ENCODE data around the gene PPIL1.
"Not testable (repeated sequence)": the region's sequence is repeated elsewhere in the genome, so short reads cannot be mapped to it uniquely, and the experiment has no call there.

The PPIL1 gene

GRCh38 chr6:36817176-36817817 is 57.3 kb downstream of the PPIL1 start:
- no peak for DNase-seq (ENCODE audit: low read depth, low spot score)

GRCh38 chr6:36815962-36816735 is 58.5 kb downstream of the PPIL1 start:
- no peak for DNase-seq (ENCODE audit: low read depth, low spot score)

GRCh38 chr6:36814249-36814648 is 60.4 kb downstream of the PPIL1 start:
- no peak for DNase-seq (ENCODE audit: low read depth, low spot score)

GRCh38 chr6:36813526-36813925 is 61.1 kb downstream of the PPIL1 start:
- DNase-seq (ENCODE audit: low read depth, low spot score) = no peak

- DNase-seq (ENCODE audit: low read depth, low spot score) = not testable (repeated sequence)
Measured at GRCh38 chr6:36813047-36813446, 61.6 kb downstream of the PPIL1 start.

- peak; percentile 34 for DNase-seq (ENCODE audit: low read depth, low spot score)
Measured at GRCh38 chr6:36809941-36810803, 64.4 kb downstream of the PPIL1 start.

GRCh38 chr6:36809156-36809555 is 65.4 kb downstream of the PPIL1 start:
- no peak for DNase-seq (ENCODE audit: low read depth, low spot score)

GRCh38 chr6:36808634-36809033 is 66.0 kb downstream of the PPIL1 start:
- no peak for DNase-seq (ENCODE audit: low read depth, low spot score)

GRCh38 chr6:36807750-36808149 is 66.9 kb downstream of the PPIL1 start:
- DNase-seq (ENCODE audit: low read depth, low spot score) = peak; percentile 70

GRCh38 chr6:36807143-36807542 is 67.5 kb downstream of the PPIL1 start:
- DNase-seq (ENCODE audit: low read depth, low spot score) = no peak

- DNase-seq (ENCODE audit: low read depth, low spot score) = peak; percentile 44
Measured at GRCh38 chr6:36805917-36806316, 68.7 kb downstream of the PPIL1 start.

- DNase-seq (ENCODE audit: low read depth, low spot score) = no peak
Measured at GRCh38 chr6:36805096-36805797, 69.4 kb downstream of the PPIL1 start.
